ENCODE results near the gene BCAR1. TPM values are rescaled to one million over a fixed set of nuclear protein-coding genes. Genes with fewer than 3 reads are reported as not detected.

Gene BCAR1
- total RNA-seq, 1 experiment from 2014 or later, result 120 TPM

DNA sequence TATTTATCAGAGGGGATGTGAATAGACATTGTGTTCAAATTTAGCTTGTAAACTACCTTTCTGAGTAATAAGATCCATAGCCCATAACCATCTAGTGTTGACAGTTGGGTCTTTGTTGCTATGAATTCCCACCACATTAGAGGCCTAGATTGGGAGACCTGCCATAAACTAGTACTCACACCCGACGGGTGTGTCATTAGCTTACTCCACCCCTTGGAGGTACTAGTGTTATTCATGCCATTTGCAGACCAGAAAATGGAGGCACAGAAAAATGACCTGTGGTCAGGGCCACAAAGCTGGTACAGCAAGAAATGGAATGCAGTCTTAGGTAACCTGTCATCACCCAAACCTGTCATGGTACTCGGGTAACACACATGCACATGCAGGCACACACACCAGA is 41.3 kb upstream of the BCAR1 start:
- DNase-seq (ENCODE audit: low read depth, low spot score) (no peak), ATAC-seq (no peak)
- H3K27ac ChIP-seq (ENCODE audit: low read length), result no peak overlapping the region
- ChIA-PET CTCF (interaction anchor here (0.7 kb wide), 1 partner anchor 105 kb away, joined by 3 read pairs; no protein-coding TSS in a partner anchor), POLR2A (no interaction called here)
- no peaks in the 10 kb centered on the region for H3K4me1 ChIP-seq (ENCODE audit: control insufficient read depth, insufficient read depth, low read length)
- no peaks in the 10 kb centered on the region for H3K36me3 ChIP-seq (ENCODE audit: control insufficient read depth, insufficient read depth, low read length)
- no peaks in the 10 kb centered on the region for H3K27me3 ChIP-seq (ENCODE audit: control insufficient read depth, insufficient read depth, low read length)
- in situ Hi-C loops (cut with HindIII; ENCODE audit: low pct_unique_long_range_greater_than_20kb, low sequenced_read_pairs) (no loop called here), intact Hi-C loops (cut with micrococcal nuclease; ENCODE audit: unreplicated experiment) (no loop called here)
- H3K4me3 ChIP-seq (ENCODE audit: low read depth in 2 of 2, low read length in 2 of 2), result no peak overlapping the region
- TF ChIP-seq, protein P1, sequence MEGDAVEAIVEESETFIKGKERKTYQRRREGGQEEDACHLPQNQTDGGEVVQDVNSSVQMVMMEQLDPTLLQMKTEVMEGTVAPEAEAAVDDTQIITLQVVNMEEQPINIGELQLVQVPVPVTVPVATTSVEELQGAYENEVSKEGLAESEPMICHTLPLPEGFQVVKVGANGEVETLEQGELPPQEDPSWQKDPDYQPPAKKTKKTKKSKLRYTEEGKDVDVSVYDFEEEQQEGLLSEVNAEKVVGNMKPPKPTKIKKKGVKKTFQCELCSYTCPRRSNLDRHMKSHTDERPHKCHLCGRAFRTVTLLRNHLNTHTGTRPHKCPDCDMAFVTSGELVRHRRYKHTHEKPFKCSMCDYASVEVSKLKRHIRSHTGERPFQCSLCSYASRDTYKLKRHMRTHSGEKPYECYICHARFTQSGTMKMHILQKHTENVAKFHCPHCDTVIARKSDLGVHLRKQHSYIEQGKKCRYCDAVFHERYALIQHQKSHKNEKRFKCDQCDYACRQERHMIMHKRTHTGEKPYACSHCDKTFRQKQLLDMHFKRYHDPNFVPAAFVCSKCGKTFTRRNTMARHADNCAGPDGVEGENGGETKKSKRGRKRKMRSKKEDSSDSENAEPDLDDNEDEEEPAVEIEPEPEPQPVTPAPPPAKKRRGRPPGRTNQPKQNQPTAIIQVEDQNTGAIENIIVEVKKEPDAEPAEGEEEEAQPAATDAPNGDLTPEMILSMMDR (IDR thresholded peaks at IDR 0.05), result no peak
- no peak for TF ChIP-seq POLR2AphosphoS5 (IDR thresholded peaks at IDR 0.05; ENCODE audit: low read depth, low read length)
- no peak for TF ChIP-seq SIN3A (IDR thresholded peaks at IDR 0.05; ENCODE audit: borderline replicate concordance, insufficient read depth, low read depth, low read length)
- no peak for TF ChIP-seq TCF7L2 (IDR thresholded peaks at IDR 0.05; ENCODE audit: low read depth, low read length)
- TF ChIP-seq, protein P2, sequence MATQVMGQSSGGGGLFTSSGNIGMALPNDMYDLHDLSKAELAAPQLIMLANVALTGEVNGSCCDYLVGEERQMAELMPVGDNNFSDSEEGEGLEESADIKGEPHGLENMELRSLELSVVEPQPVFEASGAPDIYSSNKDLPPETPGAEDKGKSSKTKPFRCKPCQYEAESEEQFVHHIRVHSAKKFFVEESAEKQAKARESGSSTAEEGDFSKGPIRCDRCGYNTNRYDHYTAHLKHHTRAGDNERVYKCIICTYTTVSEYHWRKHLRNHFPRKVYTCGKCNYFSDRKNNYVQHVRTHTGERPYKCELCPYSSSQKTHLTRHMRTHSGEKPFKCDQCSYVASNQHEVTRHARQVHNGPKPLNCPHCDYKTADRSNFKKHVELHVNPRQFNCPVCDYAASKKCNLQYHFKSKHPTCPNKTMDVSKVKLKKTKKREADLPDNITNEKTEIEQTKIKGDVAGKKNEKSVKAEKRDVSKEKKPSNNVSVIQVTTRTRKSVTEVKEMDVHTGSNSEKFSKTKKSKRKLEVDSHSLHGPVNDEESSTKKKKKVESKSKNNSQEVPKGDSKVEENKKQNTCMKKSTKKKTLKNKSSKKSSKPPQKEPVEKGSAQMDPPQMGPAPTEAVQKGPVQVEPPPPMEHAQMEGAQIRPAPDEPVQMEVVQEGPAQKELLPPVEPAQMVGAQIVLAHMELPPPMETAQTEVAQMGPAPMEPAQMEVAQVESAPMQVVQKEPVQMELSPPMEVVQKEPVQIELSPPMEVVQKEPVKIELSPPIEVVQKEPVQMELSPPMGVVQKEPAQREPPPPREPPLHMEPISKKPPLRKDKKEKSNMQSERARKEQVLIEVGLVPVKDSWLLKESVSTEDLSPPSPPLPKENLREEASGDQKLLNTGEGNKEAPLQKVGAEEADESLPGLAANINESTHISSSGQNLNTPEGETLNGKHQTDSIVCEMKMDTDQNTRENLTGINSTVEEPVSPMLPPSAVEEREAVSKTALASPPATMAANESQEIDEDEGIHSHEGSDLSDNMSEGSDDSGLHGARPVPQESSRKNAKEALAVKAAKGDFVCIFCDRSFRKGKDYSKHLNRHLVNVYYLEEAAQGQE (IDR thresholded peaks at IDR 0.05; ENCODE audit: insufficient read depth in 1 of 2, low read depth in 2 of 2, low read length in 1 of 2), result no peak
- H3K9me3 ChIP-seq (ENCODE audit: control insufficient read depth, insufficient read depth, low read depth, low read length), result no peaks in the 10 kb centered on the region
- BruUV-seq (replicated peaks), result no TSS peak

DNA sequence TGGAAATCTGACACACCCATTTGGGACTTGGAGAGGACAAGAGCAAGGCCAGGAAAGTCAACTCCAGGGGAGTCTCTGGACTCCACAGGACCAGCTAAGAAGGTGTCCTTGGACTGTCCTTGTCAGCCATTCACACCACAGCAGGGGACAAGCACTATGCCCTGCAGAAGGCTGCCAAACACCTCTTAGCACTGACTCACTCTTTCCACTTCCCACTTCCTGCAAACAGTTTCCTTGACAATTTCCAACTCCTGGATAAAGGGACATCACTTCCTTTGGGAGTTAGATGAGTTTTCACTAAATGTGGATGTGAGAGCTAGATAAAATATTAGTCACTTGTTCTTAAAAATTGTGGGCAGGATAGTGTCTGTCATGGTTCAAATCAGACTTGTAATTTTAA is 37.8 kb upstream of the BCAR1 start:
- POLR2A ChIA-PET, result no interaction called here
- TF ChIP-seq SIN3A (IDR thresholded peaks at IDR 0.05; ENCODE audit: borderline replicate concordance, insufficient read depth, low read depth, low read length), result no peak
- TF ChIP-seq, protein P2 (IDR thresholded peaks at IDR 0.05; ENCODE audit: insufficient read depth in 1 of 2, low read depth in 2 of 2, low read length in 1 of 2), result no peak
- TF ChIP-seq, protein P1 (IDR thresholded peaks at IDR 0.05), result no peak
- TF ChIP-seq POLR2AphosphoS5 (IDR thresholded peaks at IDR 0.05; ENCODE audit: low read depth, low read length), result no peak
- TF ChIP-seq TCF7L2 (IDR thresholded peaks at IDR 0.05; ENCODE audit: low read depth, low read length), result no peak

More for the DNA sequence above, 37.8 kb upstream of the BCAR1 start:
- no peaks in the 10 kb centered on the region for H3K9me3 ChIP-seq (ENCODE audit: control insufficient read depth, insufficient read depth, low read depth, low read length)
- in situ Hi-C loops (cut with HindIII; ENCODE audit: low pct_unique_long_range_greater_than_20kb, low sequenced_read_pairs) (no loop called here), intact Hi-C loops (cut with micrococcal nuclease; ENCODE audit: unreplicated experiment) (no loop called here)
- no peaks in the 10 kb centered on the region for H3K27me3 ChIP-seq (ENCODE audit: control insufficient read depth, insufficient read depth, low read length)
- H3K27ac ChIP-seq (ENCODE audit: low read length), result no peak overlapping the region
- no peaks in the 10 kb centered on the region for H3K36me3 ChIP-seq (ENCODE audit: control insufficient read depth, insufficient read depth, low read length)
- no peaks in the 10 kb centered on the region for H3K4me1 ChIP-seq (ENCODE audit: control insufficient read depth, insufficient read depth, low read length)
- CTCF ChIA-PET, result no interaction called here
- H3K4me3 ChIP-seq (ENCODE audit: low read depth in 2 of 2, low read length in 2 of 2), result no peak overlapping the region
- no TSS peak for BruUV-seq (replicated peaks)
- no peak for DNase-seq (ENCODE audit: low read depth, low spot score)
- peak; percentile 66; the same call in 1 of the 2 replicates for ATAC-seq

Measured in Panc1 (cell line).